Fibroblast of pulmonary artery (primary cell): ENCODE measurements around the gene ZNF333.

Source experiments
- DNase-seq: peaks from one replicate; pipeline ENCODE4 v3.0.0-alpha.2; 2010; ENCODE audit warnings: low read depth
- H3K4me3 ChIP-seq: replicated peaks from 2 replicates; pipeline ENCODE4 v1.5.1; 2011; ENCODE audit warnings: low read depth, mild to moderate bottlenecking, control low read depth, low read length, moderate library complexity
- TF ChIP-seq, protein P1 (sequence below): IDR thresholded peaks from 2 replicates; pipeline ENCODE4 v1.5.1; 2011; ENCODE audit warnings: mild to moderate bottlenecking, control low read depth, low read length, inconsistent platforms; ENCODE audit errors: missing control alignments

ZNF333 gene

DNA sequence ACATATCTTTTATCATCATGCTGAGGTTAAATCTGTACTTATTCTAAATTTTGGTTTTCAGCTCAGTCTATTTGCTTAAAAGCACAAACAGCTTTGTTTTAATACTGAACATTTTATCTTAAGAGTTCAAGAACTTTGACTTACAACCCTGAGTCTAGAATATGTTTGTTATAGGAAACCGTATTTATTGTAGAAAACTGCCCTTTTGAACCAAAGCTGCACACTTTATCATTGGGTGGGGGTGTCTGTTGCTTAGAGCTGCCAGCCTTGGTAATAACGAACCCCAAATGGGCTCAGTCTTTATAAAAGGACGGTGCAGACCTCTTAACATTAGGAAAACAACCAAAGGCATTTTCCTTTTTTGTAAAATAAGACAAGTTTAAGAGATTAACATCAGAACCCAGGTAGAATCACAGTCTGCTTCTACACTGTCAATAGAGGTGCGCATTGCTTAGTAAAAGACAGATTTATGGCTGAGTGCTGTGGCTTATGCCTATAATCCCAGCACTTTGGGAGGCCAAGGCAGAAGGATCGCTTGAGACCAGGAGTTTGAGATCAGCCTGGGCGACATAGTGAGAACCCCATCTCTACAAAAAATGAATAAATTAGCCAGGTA is 29.9 kb upstream of the ZNF333 start:
- TF ChIP-seq, protein P1, sequence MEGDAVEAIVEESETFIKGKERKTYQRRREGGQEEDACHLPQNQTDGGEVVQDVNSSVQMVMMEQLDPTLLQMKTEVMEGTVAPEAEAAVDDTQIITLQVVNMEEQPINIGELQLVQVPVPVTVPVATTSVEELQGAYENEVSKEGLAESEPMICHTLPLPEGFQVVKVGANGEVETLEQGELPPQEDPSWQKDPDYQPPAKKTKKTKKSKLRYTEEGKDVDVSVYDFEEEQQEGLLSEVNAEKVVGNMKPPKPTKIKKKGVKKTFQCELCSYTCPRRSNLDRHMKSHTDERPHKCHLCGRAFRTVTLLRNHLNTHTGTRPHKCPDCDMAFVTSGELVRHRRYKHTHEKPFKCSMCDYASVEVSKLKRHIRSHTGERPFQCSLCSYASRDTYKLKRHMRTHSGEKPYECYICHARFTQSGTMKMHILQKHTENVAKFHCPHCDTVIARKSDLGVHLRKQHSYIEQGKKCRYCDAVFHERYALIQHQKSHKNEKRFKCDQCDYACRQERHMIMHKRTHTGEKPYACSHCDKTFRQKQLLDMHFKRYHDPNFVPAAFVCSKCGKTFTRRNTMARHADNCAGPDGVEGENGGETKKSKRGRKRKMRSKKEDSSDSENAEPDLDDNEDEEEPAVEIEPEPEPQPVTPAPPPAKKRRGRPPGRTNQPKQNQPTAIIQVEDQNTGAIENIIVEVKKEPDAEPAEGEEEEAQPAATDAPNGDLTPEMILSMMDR: no peak
- no peak overlapping the region for H3K4me3 ChIP-seq
- DNase-seq: no peak

DNA sequence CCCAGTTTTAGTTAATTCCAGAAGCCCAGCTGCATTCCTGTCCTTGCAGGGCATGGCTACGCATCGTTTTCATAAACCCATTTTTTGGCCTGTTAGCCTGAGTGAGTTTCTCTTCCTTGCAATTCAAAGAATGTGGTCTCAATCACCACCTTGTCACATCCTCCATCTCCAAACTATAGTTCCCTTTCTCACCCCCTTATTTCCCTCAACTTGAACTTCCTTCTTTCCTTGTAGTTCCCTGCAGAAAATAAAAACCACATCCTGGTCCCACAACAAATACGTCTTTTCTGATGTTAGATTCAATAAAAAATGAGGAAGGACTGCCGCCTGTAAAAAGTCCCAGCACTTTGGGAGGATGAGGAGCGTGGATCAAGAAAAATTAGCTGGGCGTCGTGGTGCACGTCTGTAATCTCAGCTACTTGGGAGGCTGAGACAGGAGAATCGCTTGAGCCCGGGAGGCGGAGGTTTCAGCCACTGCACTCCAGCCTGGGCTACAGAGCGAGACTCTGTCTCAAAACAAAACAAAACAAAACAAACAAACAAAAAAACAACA is 28.4 kb upstream of the ZNF333 start:
- TF ChIP-seq, protein P1: no peak
- DNase-seq: no peak
- no peak overlapping the region for H3K4me3 ChIP-seq

DNA sequence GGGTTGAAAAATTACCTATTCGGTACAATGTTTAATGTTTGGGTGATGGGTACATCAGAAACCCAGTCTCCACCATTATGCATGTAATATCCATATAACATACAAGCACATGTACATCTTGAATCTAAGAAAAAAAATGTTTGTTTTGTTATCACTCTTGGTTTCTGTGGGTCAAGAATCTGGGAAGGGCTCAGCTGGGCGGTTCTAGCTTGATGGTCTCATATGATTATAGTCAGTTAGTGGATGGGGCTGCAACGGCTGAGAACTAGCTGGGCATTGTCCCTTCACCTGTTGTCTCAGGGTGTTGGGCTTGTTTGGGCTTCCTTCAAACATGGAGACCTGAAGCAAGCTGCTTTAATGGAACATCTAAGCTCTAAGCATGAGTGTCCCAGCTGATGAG is 19.9 kb upstream of the ZNF333 start:
- no peak overlapping the region for H3K4me3 ChIP-seq
- no peak for DNase-seq
- TF ChIP-seq, protein P1: no peak

DNA sequence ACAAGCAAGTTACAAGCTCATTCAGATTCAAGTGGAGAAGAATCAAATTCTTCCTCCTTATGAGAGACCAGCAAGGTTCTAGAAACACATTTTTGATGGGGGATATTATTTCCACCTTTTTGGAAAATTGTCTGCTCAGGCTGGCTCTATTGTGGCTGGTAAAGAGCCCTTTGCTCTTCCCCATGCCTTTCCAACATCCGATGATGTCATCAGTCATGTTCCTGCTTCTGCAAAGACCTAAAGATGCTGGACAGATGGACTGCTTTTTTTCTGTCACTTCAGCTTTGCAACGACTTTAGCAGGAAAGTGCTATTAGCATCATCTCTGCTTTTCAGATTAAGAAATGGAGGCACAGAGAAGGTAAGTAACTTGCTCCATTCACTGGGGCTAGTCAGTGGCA is 19.4 kb upstream of the ZNF333 start:
- TF ChIP-seq, protein P1: no peak
- no peak overlapping the region for H3K4me3 ChIP-seq
- DNase-seq: no peak

DNA sequence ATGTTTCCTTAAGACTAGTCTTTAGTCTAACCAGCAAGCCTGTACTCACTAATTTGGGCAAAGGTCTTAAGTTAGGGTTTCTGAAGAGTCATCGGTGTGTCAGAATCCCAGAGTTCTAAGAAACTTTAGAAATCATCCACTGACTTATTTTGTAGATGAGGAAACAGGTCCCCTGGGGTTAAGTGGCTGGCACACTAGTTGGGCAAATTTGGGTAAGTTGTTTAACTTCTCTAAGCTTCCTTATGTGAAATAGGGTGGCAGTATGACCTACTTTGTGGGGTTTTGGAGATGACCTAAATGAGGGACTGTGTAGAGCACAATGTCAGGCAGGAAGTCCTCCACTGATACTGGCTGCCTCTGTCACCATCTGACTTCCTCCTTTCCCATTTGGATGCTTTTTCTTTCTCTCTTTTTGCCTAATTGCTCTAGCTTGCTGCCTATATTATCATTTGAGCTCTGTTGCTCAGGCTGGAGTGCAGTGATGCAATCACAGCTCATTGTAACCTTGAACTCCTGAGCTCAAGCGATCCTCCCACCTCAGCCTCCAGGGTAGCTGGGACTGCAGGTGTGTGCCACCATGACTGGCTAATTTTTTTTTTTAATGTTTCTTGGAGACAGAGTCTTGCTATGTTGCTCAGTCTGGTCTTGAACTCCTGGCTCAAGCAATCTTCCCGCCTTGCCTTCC is 17.5 kb upstream of the ZNF333 start:
- H3K4me3 ChIP-seq: no peak overlapping the region
- DNase-seq: no peak
- TF ChIP-seq, protein P1: no peak

DNA sequence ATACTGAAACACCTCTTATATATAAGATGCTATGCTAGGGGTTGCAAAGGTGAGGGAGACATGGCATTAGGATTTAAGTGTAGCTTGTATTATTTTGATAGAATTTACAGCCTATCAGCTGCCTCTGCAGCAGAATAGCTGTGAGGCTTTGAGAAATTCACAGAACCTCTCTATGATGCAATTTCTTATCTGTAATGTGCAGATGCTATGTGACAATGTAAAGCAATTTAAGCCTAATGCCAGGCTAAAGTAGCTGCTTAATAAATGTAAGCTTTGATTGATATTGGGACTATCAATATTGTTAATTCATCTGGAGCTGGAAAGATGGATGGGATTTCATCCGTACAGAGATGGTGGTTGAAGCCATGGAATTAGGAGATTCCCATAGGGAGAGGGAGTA is 16.8 kb upstream of the ZNF333 start:
- DNase-seq: no peak
- TF ChIP-seq, protein P1: no peak
- no peak overlapping the region for H3K4me3 ChIP-seq

DNA sequence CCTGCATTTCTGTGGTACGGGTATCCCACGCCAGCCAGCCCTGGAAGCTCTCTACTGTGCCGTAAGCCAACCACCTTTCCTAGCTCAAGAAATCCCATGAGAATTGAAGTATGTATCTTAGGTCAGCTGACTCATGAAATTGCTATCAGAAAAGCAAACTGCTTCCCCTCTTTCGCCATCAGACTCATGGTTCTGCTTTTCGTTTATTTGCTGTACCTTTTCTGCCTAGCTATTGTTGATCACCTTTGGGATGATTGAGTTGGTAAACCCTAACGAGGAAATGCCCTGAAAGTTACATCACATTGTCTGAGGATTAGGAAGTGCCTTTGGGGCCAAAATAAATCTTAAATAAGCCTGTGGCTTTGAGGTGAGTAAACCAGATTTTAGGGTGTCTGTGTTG is 15.1 kb upstream of the ZNF333 start, which contains the start of gene ADGRE3:
ADGRE3 (minus strand) TSS at position 81 of the 400 bp plus-strand sequence; CDS start at position 7, 74 bp downstream.
- no peak for DNase-seq
- H3K4me3 ChIP-seq: no peak within 1 kb of the TSS
- TF ChIP-seq, protein P1: no peak
